Measurements from ENCODE around the gene GNL3L.

- TF ChIP-seq SUZ12 (IDR thresholded peaks at IDR 0.05; ENCODE audit: extremely low read depth, insufficient read depth, insufficient read length), result no peak
- TF ChIP-seq ZNF274 (IDR thresholded peaks at IDR 0.05; ENCODE audit: low read depth, low read length), result no peak
- no peak for TF ChIP-seq YY1 (IDR thresholded peaks at IDR 0.05; ENCODE audit: insufficient read depth, insufficient read length)
These were observed 868 bp upstream of the GNL3L start for GRCh38 chrX:54529151-54529550.
